ENCODE results near the gene SLC35F3.

The SLC35F3 gene

DNA sequence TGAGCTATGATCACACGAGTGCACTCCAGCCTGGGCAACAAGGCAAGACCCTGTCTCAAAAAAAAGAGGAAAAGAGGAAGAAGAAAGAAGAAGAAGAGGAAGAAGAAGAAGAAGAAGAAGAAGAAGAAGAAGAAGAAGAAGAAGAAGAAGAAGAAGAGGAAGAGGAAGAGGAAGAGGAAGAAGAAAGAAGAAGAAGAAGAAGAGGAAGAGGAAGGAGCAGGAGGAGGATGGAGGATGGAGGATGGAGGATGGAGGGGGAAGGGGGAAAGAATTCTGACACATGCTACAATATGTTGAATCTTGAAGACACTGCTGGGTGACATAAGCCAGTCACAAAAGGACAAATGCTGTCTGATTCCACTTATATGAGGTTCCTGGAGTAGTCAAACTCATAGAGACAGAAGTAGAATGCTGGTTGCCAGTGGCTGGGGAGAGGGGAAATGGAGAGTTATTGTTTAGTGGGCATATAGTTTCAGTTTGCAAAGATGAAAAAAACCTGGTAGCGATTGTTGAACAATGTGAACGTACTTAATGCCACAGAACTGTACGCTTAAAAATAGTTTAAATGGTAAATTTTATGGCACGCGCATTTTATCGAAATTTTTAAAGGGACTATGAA lies 421.5 kb downstream of the SLC35F3 start:
- H3K9me3 ChIP-seq (ENCODE audit: control insufficient read depth, low read length): no peaks in the 10 kb centered on the region
- H3K4me1 ChIP-seq (ENCODE audit: control insufficient read depth, insufficient read depth, low read length, poor library complexity, severe bottlenecking): no peaks in the 10 kb centered on the region
- H3K27ac ChIP-seq (ENCODE audit: low read depth, low read length, severe bottlenecking): no peak overlapping the region
- no peak overlapping the region for H3K4me3 ChIP-seq (ENCODE audit: extremely low read depth, insufficient read depth, low read length, poor library complexity, severe bottlenecking)
- 95 to 96% methylated on average over 6 to 7 of the region's 7 CpGs for WGBS, 2 experiments (ENCODE audit: insufficient coverage in 2 of 2)
- H3K36me3 ChIP-seq (ENCODE audit: control insufficient read depth, insufficient read depth, low read length): no peaks in the 10 kb centered on the region

- 30 to 36% methylated on average over 10 to 12 of the region's 20 CpGs for WGBS, 2 experiments (ENCODE audit: insufficient coverage in 2 of 2)
Measured at GRCh38 chr1:234326497-234327366, 422.3 kb downstream of the SLC35F3 start.

DNA sequence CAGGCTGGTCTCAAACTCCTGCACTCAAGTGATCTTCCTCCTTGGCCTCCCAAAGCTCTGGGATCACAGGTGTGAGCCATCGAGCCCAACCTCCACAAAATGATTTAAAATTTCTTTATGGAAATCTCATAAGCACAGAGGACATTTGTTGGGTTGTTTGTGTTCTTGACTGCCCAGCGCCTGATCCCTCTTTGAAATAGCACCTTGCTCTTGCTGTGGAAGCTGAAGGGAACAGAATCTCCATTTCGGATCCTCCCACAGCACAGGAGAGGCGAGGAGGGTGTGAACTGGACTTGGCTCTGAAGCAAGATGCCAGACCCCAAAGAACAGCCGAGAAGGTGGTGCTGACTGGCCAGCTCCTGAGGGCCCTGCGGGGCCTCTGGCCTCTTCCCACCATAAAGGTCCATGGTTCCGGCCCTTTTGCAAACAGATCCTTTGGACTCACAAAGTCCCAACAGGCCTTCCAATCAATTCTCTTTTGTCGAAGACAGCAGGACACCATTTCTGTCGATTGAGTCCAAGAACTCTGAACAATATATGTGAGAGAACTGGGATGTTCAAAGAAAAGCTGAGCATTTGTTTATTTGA lies 423.2 kb downstream of the SLC35F3 start:
- WGBS, 2 experiments (ENCODE audit: insufficient coverage in 2 of 2): 88 to 90% methylated on average over 7 of the region's 9 CpGs
- Histone ChIP-seq H3K36me3 (ENCODE audit: control insufficient read depth, insufficient read depth, low read length) (no peaks in the 10 kb centered on the region), H3K4me1 (ENCODE audit: control insufficient read depth, insufficient read depth, low read length, poor library complexity, severe bottlenecking) (no peaks in the 10 kb centered on the region), H3K27ac (ENCODE audit: low read depth, low read length, severe bottlenecking) (no peak overlapping the region), H3K4me3 (ENCODE audit: extremely low read depth, insufficient read depth, low read length, poor library complexity, severe bottlenecking) (no peak overlapping the region), H3K9me3 (ENCODE audit: control insufficient read depth, low read length) (no peaks in the 10 kb centered on the region)

More at GRCh38 chr1:234326497-234327366, 422.3 kb downstream of the SLC35F3 start:
- Histone ChIP-seq H3K27ac (ENCODE audit: low read depth, low read length, severe bottlenecking) (no peak overlapping the region), H3K4me1 (ENCODE audit: control insufficient read depth, insufficient read depth, low read length, poor library complexity, severe bottlenecking) (no peaks in the 10 kb centered on the region), H3K4me3 (ENCODE audit: extremely low read depth, insufficient read depth, low read length, poor library complexity, severe bottlenecking) (no peak overlapping the region), H3K36me3 (ENCODE audit: control insufficient read depth, insufficient read depth, low read length) (no peaks in the 10 kb centered on the region), H3K9me3 (ENCODE audit: control insufficient read depth, low read length) (no peaks in the 10 kb centered on the region)

DNA sequence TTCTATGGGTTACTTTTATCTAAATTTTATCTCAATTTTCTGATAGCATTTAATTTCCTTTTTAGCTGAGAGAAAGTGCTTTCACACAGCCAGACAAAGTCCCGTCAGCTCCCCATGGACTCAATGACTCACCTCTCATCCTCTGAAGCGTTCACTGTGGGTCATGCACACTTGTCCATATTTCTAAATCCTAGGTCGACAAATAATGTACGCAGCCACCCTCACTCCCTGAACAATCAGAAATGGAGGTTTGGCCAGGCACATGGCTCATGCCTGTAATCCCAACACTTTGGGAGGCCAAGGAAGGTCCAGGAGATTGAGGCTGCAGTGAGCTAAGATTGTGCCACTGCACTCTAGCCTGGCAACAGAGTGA lies 426.4 kb downstream of the SLC35F3 start:
- Histone ChIP-seq H3K27ac (ENCODE audit: low read depth, low read length, severe bottlenecking) (no peak overlapping the region), H3K36me3 (ENCODE audit: control insufficient read depth, insufficient read depth, low read length) (no peaks in the 10 kb centered on the region), H3K4me3 (ENCODE audit: extremely low read depth, insufficient read depth, low read length, poor library complexity, severe bottlenecking) (no peak overlapping the region), H3K9me3 (ENCODE audit: control insufficient read depth, low read length) (no peaks in the 10 kb centered on the region), H3K4me1 (ENCODE audit: control insufficient read depth, insufficient read depth, low read length, poor library complexity, severe bottlenecking) (no peaks in the 10 kb centered on the region)
- WGBS, 2 experiments (ENCODE audit: insufficient coverage in 2 of 2): 81 to 87% methylated on average over 3 to 4 of the region's 4 CpGs

GRCh38 chr1:234331507-234331906 lies 427.0 kb downstream of the SLC35F3 start:
- Histone ChIP-seq H3K4me1 (ENCODE audit: control insufficient read depth, insufficient read depth, low read length, poor library complexity, severe bottlenecking) (no peaks in the 10 kb centered on the region), H3K4me3 (ENCODE audit: extremely low read depth, insufficient read depth, low read length, poor library complexity, severe bottlenecking) (no peak overlapping the region), H3K9me3 (ENCODE audit: control insufficient read depth, low read length) (no peaks in the 10 kb centered on the region), H3K36me3 (ENCODE audit: control insufficient read depth, insufficient read depth, low read length) (no peaks in the 10 kb centered on the region), H3K27ac (ENCODE audit: low read depth, low read length, severe bottlenecking) (no peak overlapping the region)
- 89 to 93% methylated on average over 2 of the region's 2 CpGs for WGBS, 2 experiments (ENCODE audit: insufficient coverage in 2 of 2)

DNA sequence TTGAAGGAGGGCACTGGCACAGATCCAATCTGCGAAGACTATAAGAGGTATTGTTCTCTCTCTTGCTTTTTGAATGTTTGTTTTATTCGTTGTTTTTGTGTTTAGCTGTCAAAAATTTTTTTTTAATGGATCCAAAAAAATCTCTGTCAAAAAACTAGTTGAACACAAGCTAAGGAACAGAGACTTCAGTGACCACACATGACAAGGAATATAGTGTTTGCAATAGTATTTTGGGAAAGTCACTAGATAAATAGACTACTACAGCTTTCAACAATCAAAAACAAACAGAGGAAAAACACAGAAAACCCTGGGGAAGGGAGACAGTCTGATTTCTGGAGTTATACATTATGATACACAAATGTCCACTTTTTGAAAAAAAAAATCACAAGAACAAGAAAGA lies 431.9 kb downstream of the SLC35F3 start:
- 83% methylated on average over 1 of the region's 2 CpGs; no CpG with 5 or more reads in 1 of the 2 experiments for WGBS, 2 experiments (ENCODE audit: insufficient coverage in 2 of 2)
- Histone ChIP-seq H3K9me3 (ENCODE audit: control insufficient read depth, low read length) (peaks cover 15% of the 10 kb centered on the region), H3K4me3 (ENCODE audit: extremely low read depth, insufficient read depth, low read length, poor library complexity, severe bottlenecking) (no peak overlapping the region), H3K4me1 (ENCODE audit: control insufficient read depth, insufficient read depth, low read length, poor library complexity, severe bottlenecking) (no peaks in the 10 kb centered on the region), H3K27ac (ENCODE audit: low read depth, low read length, severe bottlenecking) (no peak overlapping the region), H3K36me3 (ENCODE audit: control insufficient read depth, insufficient read depth, low read length) (no peaks in the 10 kb centered on the region)

DNA sequence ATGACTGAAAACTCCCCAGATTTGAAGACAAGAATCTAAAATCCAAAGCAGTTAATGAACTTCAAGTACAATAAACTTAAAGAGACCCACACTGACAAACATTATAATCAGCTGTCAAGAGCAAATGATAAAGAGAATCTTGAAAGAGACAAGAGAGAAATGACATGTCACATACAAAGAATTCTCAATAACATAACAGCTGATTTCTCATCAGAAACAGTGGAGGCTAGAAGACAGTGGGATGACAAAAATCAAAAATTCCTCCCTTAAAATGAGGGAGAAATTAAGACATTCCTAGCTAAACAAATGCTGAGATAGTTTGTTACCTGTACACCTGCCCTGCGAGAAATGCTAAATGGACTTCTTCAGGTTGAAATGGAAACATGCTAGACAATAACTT lies 432.8 kb downstream of the SLC35F3 start:
- Histone ChIP-seq H3K4me1 (ENCODE audit: control insufficient read depth, insufficient read depth, low read length, poor library complexity, severe bottlenecking) (no peaks in the 10 kb centered on the region), H3K27ac (ENCODE audit: low read depth, low read length, severe bottlenecking) (no peak overlapping the region), H3K4me3 (ENCODE audit: extremely low read depth, insufficient read depth, low read length, poor library complexity, severe bottlenecking) (no peak overlapping the region), H3K9me3 (ENCODE audit: control insufficient read depth, low read length) (peaks cover 15% of the 10 kb centered on the region), H3K36me3 (ENCODE audit: control insufficient read depth, insufficient read depth, low read length) (no peaks in the 10 kb centered on the region)
- no CpG with 5 or more reads among the region's 1 CpG for WGBS, 2 experiments (ENCODE audit: insufficient coverage in 2 of 2)

DNA sequence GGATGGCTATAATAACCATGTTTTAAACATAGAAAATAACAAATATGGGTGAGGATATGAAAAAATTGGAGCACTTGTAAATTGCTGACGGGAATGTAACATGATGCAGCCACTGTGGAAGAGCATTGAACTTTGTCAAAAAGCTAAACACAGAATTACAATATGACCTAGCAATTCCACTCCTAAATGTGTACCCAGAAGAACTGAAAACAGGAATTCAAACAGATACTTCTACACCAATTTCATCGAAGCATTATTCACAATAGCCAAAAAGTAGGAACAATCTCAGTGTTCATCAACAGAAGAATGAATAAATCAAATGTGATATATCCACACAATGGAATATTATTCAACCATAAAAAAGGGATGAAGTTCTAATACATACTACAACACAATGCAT lies 436.1 kb downstream of the SLC35F3 start:
- H3K27ac ChIP-seq (ENCODE audit: low read depth, low read length, severe bottlenecking): no peak overlapping the region
- WGBS, 2 experiments (ENCODE audit: insufficient coverage in 2 of 2): no CpG with 5 or more reads among the region's 2 CpGs
- H3K4me1 ChIP-seq (ENCODE audit: control insufficient read depth, insufficient read depth, low read length, poor library complexity, severe bottlenecking): no peaks in the 10 kb centered on the region
- peaks cover 15% of the 10 kb centered on the region for H3K9me3 ChIP-seq (ENCODE audit: control insufficient read depth, low read length)
- H3K4me3 ChIP-seq (ENCODE audit: extremely low read depth, insufficient read depth, low read length, poor library complexity, severe bottlenecking): no peak overlapping the region
- H3K36me3 ChIP-seq (ENCODE audit: control insufficient read depth, insufficient read depth, low read length): no peaks in the 10 kb centered on the region

GRCh38 chr1:234342774-234343173 lies 438.3 kb downstream of the SLC35F3 start:
- no peak overlapping the region for H3K4me3 ChIP-seq (ENCODE audit: extremely low read depth, insufficient read depth, low read length, poor library complexity, severe bottlenecking)
- no peak overlapping the region for H3K27ac ChIP-seq (ENCODE audit: low read depth, low read length, severe bottlenecking)
- H3K36me3 ChIP-seq (ENCODE audit: control insufficient read depth, insufficient read depth, low read length): no peaks in the 10 kb centered on the region
- no peaks in the 10 kb centered on the region for H3K4me1 ChIP-seq (ENCODE audit: control insufficient read depth, insufficient read depth, low read length, poor library complexity, severe bottlenecking)
- peaks cover 8% of the 10 kb centered on the region for H3K9me3 ChIP-seq (ENCODE audit: control insufficient read depth, low read length)
- 88 to 95% methylated on average over 3 of the region's 5 CpGs for WGBS, 2 experiments (ENCODE audit: insufficient coverage in 2 of 2)

GRCh38 chr1:234345237-234345636 lies 440.8 kb downstream of the SLC35F3 start:
- no CpG with 5 or more reads among the region's 1 CpG for WGBS, 2 experiments (ENCODE audit: insufficient coverage in 2 of 2)
- H3K27ac ChIP-seq (ENCODE audit: low read depth, low read length, severe bottlenecking): no peak overlapping the region
- no peaks in the 10 kb centered on the region for H3K9me3 ChIP-seq (ENCODE audit: control insufficient read depth, low read length)

GRCh38 chr1:234348964-234349363 lies 444.5 kb downstream of the SLC35F3 start:
- no peak overlapping the region for H3K27ac ChIP-seq (ENCODE audit: low read depth, low read length, severe bottlenecking)
- WGBS, 2 experiments (ENCODE audit: insufficient coverage in 2 of 2): 60 to 77% methylated on average over 1 to 2 of the region's 4 CpGs
- no peak overlapping the region for H3K4me3 ChIP-seq (ENCODE audit: extremely low read depth, insufficient read depth, low read length, poor library complexity, severe bottlenecking)
- no peaks in the 10 kb centered on the region for H3K9me3 ChIP-seq (ENCODE audit: control insufficient read depth, low read length)
- no peaks in the 10 kb centered on the region for H3K36me3 ChIP-seq (ENCODE audit: control insufficient read depth, insufficient read depth, low read length)
- H3K4me1 ChIP-seq (ENCODE audit: control insufficient read depth, insufficient read depth, low read length, poor library complexity, severe bottlenecking): no peaks in the 10 kb centered on the region

More at GRCh38 chr1:234345237-234345636, 440.8 kb downstream of the SLC35F3 start:
- Histone ChIP-seq H3K36me3 (ENCODE audit: control insufficient read depth, insufficient read depth, low read length) (no peaks in the 10 kb centered on the region), H3K4me1 (ENCODE audit: control insufficient read depth, insufficient read depth, low read length, poor library complexity, severe bottlenecking) (no peaks in the 10 kb centered on the region), H3K4me3 (ENCODE audit: extremely low read depth, insufficient read depth, low read length, poor library complexity, severe bottlenecking) (no peak overlapping the region)

All from mesodermal cell (in vitro differentiated cells).